GM12878 (cell line): ENCODE results near the gene APOLD1. TPM values are rescaled to one million over a fixed set of nuclear protein-coding genes. Genes with fewer than 3 reads are reported as not detected.

Experiments
- ATAC-seq: fragments of 200-7000 bp; cut with Tn5 transposase; 3 replicates; pipeline ENCODE4 v1.9.1; 2020; ENCODE audit warnings: mild to moderate bottlenecking, moderate library complexity
- BruUV-seq: library from RNA; stranded (reverse); fragments of 400-500 nt; replicated peaks from 2 replicates; lab custom pipeline; 2021; lab: Mats Ljungman, UMichigan
- CTCF ChIA-PET: fragments of 300-600 bp; sonication (Branson Sonifier 250); formaldehyde crosslinking; extraction: SDS; loops from one replicate; lab custom pipeline; 2021; ENCODE audit warnings: inconsistent platforms; lab: Yijun Ruan, JAX
- POLR2A ChIA-PET: fragments of 350-600 bp; formaldehyde crosslinking; extraction: SDS; loops from one replicate; lab custom pipeline; 2021; ENCODE audit warnings: inconsistent platforms; lab: Charles Lee
- RAD21 ChIA-PET: fragments of 300-600 bp; sonication (Branson Sonifier 250); formaldehyde crosslinking; loops from one replicate; lab custom pipeline; 2023; ENCODE audit warnings: antibody characterized with exemption; ENCODE audit not compliant: unreplicated experiment; lab: Charles Lee
- SMC1A ChIA-PET: fragments of 300-600 bp; sonication (Branson Sonifier 250); formaldehyde crosslinking; loops from one replicate; lab custom pipeline; 2023; ENCODE audit not compliant: unreplicated experiment, uncharacterized antibody; lab: Charles Lee
- DNase-seq: peaks from one replicate; pipeline ENCODE4 v3.0.0-alpha.2; 2011; ENCODE audit warnings: low read depth, low spot score
- FAIRE-seq: peaks from 3 replicates; lab custom pipeline; 2011; peaks lifted over from hg19 to GRCh38; lab: Jason Lieb, UNC
- H2AFZ ChIP-seq: 2 replicates; pipeline ENCODE4 v1.6.0; 2011; ENCODE audit warnings: low read depth, low read length, control low read depth; ENCODE audit not compliant: control insufficient read depth
- H3K27ac ChIP-seq: 2 replicates; pipeline ENCODE4 v1.5.1; 2011; ENCODE audit warnings: control low read depth; ENCODE audit not compliant: control insufficient read depth, insufficient read depth
- H3K27me3 ChIP-seq, 2 experiments: replicated peaks in 1 of 2; 2 replicates each; pipeline versions ENCODE4 v1.6.0 to v1.6.1; 2011; ENCODE audit warnings: low read length in 1 of 2; ENCODE audit not compliant: control insufficient read depth in 2 of 2, insufficient read depth in 2 of 2
- H3K36me3 ChIP-seq, 2 experiments: 2 replicates each; pipeline ENCODE4 v1.5.1; 2011; ENCODE audit warnings: low read length in 1 of 2; ENCODE audit not compliant: control insufficient read depth in 2 of 2, insufficient read depth in 2 of 2
- H3K4me1 ChIP-seq: 2 replicates; pipeline ENCODE4 v1.6.1; 2011; ENCODE audit warnings: mild to moderate bottlenecking, low read length, moderate library complexity, mixed read lengths; ENCODE audit not compliant: control insufficient read depth, insufficient read depth
- H3K4me2 ChIP-seq: 2 replicates; pipeline ENCODE4 v1.6.0; 2011; ENCODE audit warnings: control low read depth; ENCODE audit not compliant: control insufficient read depth, insufficient read depth
- H3K4me3 ChIP-seq: fragments of 200-600 bp; sonication (generic); 2 replicates; pipeline ENCODE4 v1.5.1; 2016
- H3K79me2 ChIP-seq: 2 replicates; pipeline ENCODE4 v1.6.0; 2011; ENCODE audit warnings: low read length; ENCODE audit not compliant: control insufficient read depth, insufficient read depth
- H3K9ac ChIP-seq: 2 replicates; pipeline ENCODE4 v1.8.0; 2011; ENCODE audit warnings: low read length, control low read depth, mixed read lengths; ENCODE audit not compliant: control insufficient read depth, insufficient read depth
- H3K9me3 ChIP-seq: replicated peaks from 3 replicates; pipeline ENCODE4 v1.5.1; 2011; ENCODE audit warnings: mild to moderate bottlenecking, low read length; ENCODE audit not compliant: control insufficient read depth, insufficient read depth
- H4K20me1 ChIP-seq: 2 replicates; pipeline ENCODE4 v1.6.0; 2011; ENCODE audit not compliant: control insufficient read depth, insufficient read depth
- CHD2 ChIP-seq: IDR thresholded peaks from 2 replicates; pipeline ENCODE4 v1.6.1; 2011; ENCODE audit warnings: low read depth, low read length, improper control_type of control experiment, borderline replicate concordance
- EED ChIP-seq: sonication (generic); IDR thresholded peaks from 2 replicates; pipeline ENCODE4 v1.6.1; 2016; ENCODE audit warnings: antibody characterized with exemption, low read depth
- FOXK2 ChIP-seq: fragments of 450-650 bp; IDR thresholded peaks from 2 replicates; pipeline ENCODE4 v1.6.1; 2017; ENCODE audit warnings: mild to moderate bottlenecking, moderate library complexity
- IRF4 ChIP-seq: IDR thresholded peaks from 2 replicates; pipeline ENCODE4 v1.6.1; 2011; ENCODE audit warnings: low read depth, low read length
- MEF2A ChIP-seq: IDR thresholded peaks from 2 replicates; pipeline ENCODE4 v1.6.1; 2011; ENCODE audit warnings: low read depth, mild to moderate bottlenecking, low read length, moderate library complexity; ENCODE audit not compliant: insufficient read depth
- MXI1 ChIP-seq: fragments of 150-350 bp; IDR thresholded peaks from 2 replicates; pipeline ENCODE4 v1.6.1; 2011; ENCODE audit warnings: low read depth, mild to moderate bottlenecking, inconsistent platforms, low read length, improper control_type of control experiment
- NFIC ChIP-seq: IDR thresholded peaks from 2 replicates; pipeline ENCODE4 v1.6.1; 2012; ENCODE audit warnings: low read depth, mild to moderate bottlenecking, inconsistent platforms, low read length, moderate library complexity
- PAX5 ChIP-seq: IDR thresholded peaks from 2 replicates; pipeline ENCODE4 v1.6.1; 2011; ENCODE audit warnings: low read depth, low read length, borderline replicate concordance
- PML ChIP-seq: IDR thresholded peaks from 2 replicates; pipeline ENCODE4 v1.6.1; 2012; ENCODE audit warnings: low read length, inconsistent platforms
- SUPT20H ChIP-seq: IDR thresholded peaks from 2 replicates; pipeline ENCODE4 v1.6.1; 2011; ENCODE audit warnings: low read depth, mild to moderate bottlenecking, low read length, moderate library complexity, borderline replicate concordance; ENCODE audit not compliant: control insufficient read depth
- TCF3 ChIP-seq: IDR thresholded peaks from 2 replicates; pipeline ENCODE4 v1.6.1; 2012; ENCODE audit warnings: low read depth, mild to moderate bottlenecking, low read length, borderline replicate concordance; ENCODE audit not compliant: insufficient read depth
- ZNF24 ChIP-seq: fragments of 450-650 bp; IDR thresholded peaks from 2 replicates; pipeline ENCODE4 v1.6.1; 2017; ENCODE audit warnings: antibody characterized with exemption, mild to moderate bottlenecking
- ZSCAN29 ChIP-seq: fragments of 450-650 bp; IDR thresholded peaks from 2 replicates; pipeline ENCODE4 v1.6.1; 2017; ENCODE audit warnings: mild to moderate bottlenecking, moderate library complexity
- WGBS: methylation state at CpG from one replicate; pipeline ENCODE4 v1.1.6; 2016; ENCODE audit warnings: low lambda C conversion rate; ENCODE audit not compliant: insufficient replicate concordance, insufficient coverage; ENCODE audit errors: missing lambda C conversion rate; 5-methylcytosine and 5-hydroxymethylcytosine counted together
- in situ Hi-C: fragments of 300-500 bp; cut with MboI; formaldehyde crosslinking; loops from 9 replicates; pipeline ENCODE4 v1.14.3; 2018; ENCODE audit warnings: mixed read lengths
- intact Hi-C: fragments of 100-400 bp; cut with micrococcal nuclease; formaldehyde crosslinking; loops from one replicate; pipeline ENCODE4 v1.14.2; 2022; ENCODE audit not compliant: unreplicated experiment
- polyA plus RNA-seq, 11 experiments: library from polyadenylated mRNA; depleted of rRNA in 4 of 11; unstranded in 6 of 11; stranded (reverse) in 5 of 11; fragments of >200 nt; fragmentation: Nextera tagmentation in 4 of 11; fragmentation: Illumina TruSeq in 1 of 11; extraction: Ambion mirVana in 4 of 11; extraction: Trizol in 1 of 11; gene quantifications; 1 replicate in 1 of 11; 2 replicates in 10 of 11; pipeline versions ENCODE4 v1.2.1 to v1.2.3, GENCODE V29; 2011 to 2016; ENCODE audit warnings: inconsistent platforms in 2 of 11, missing spikeins in 2 of 11, low read depth in 1 of 11
- total RNA-seq, 4 experiments: library from RNA; depleted of rRNA in 3 of 4; stranded (reverse); fragments of >200 nt in 3 of 4; fragmentation: Illumina TruSeq in 1 of 4; extraction: Trizol in 1 of 4; gene quantifications; 2 replicates each; pipeline versions ENCODE4 v1.2.1 to v1.2.3, GENCODE V29; 2013 to 2021
- TF ChIP-seq, protein P1 (sequence below): fragments of 450-650 bp; IDR thresholded peaks from 2 replicates; pipeline ENCODE4 v1.6.1; 2017; ENCODE audit warnings: mild to moderate bottlenecking, moderate library complexity
- TF ChIP-seq, protein P2 (sequence below): fragments of 450-650 bp; IDR thresholded peaks from 2 replicates; pipeline ENCODE4 v1.6.1; 2017; ENCODE audit warnings: low read depth, mild to moderate bottlenecking, moderate library complexity

Gene APOLD1
- total and polyA plus RNA-seq, 10 of the 15 experiments (the other 5 are each of a cell fraction or from before 2014, with no cell fraction given): 1.1 to 8.9 (median 4.2) TPM

DNA sequence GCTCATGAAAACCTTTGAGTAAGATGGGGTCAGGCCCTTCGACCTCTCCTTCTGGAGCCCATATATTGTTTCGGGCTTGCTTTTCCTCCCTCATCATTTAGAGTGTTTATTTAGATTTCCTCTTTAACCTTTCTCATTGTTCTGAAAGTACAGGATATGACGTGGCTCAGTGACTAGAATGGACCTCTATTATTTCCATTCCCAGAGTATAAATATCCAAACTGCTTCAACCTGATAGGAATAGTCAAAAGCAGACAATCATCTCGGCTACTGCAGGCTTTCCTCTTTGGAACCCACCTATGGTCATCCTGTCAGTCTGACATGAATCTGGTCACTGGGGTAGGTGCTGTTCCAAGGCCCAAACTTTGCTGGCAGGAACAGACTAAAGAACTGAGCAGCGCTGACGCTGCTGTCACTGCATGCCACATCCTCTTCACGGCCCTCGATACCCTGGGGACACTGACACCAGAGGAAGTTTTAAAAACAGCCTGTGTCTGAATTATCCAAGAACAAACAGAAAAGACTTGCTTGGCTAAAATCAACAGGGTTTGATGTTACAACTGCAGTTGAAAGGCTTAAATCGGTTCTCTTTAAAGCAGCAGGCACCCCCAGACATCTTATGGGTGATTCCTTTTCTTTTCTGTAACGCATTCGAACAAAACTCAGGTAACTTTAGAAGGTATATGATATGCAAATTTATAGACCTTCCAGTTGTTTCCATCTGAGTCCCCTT, 22.7 kb downstream of the APOLD1 start:
- DNase-seq (peak; percentile 80), ATAC-seq (peak; percentile 82), FAIRE-seq (peak; percentile 78)
- ChIA-PET RAD21 (interaction anchor here (0.9 to 1.8 kb wide), 5 partner anchors 10 to 20 kb away, joined by 3 to 10 read pairs (median 3); no protein-coding TSS in a partner anchor), POLR2A (interaction anchor here (0.7 to 1.5 kb wide), 4 partner anchors 9 to 85 kb away, joined by 3 to 4 read pairs (median 4); no protein-coding TSS in a partner anchor), CTCF (interaction anchor here (0.8 to 5.4 kb wide), 4 partner anchors 9 to 21 kb away, joined by 3 to 67 read pairs (median 8); no protein-coding TSS in a partner anchor), SMC1A (interaction anchor here (0.8 to 7.3 kb wide), 4 partner anchors 9 to 202 kb away, joined by 3 to 50 read pairs (median 6); no protein-coding TSS in a partner anchor)
- Histone ChIP-seq H4K20me1 (no peaks in the 10 kb centered on the region), H3K9me3 (no peaks in the 10 kb centered on the region), H3K4me1 (peaks cover 33% of the 10 kb centered on the region), H3K4me3 (peak overlapping the region; percentile 11; the same call in 1 of the 2 replicates), H3K4me2 (peak overlapping the region; percentile 82), H3K79me2 (peaks cover under 1% of the 10 kb centered on the region), H3K27me3 (no peaks in the 10 kb centered on the region), H3K36me3 (no peaks in the 10 kb centered on the region), H3K27ac (peak overlapping the region; percentile 96), H3K9ac (peak overlapping the region; percentile 65), H2AFZ (peak overlapping the region; percentile 94)
- BruUV-seq: TSS peak; percentile 91
- intact Hi-C loops: loop anchor here (1.0 kb wide), 1 partner anchor 20 kb away; no protein-coding TSS in a partner anchor
- in situ Hi-C loops: loop anchor here (25.0 kb wide), 1 partner anchor 1979 kb away; no protein-coding TSS in a partner anchor
- 2% methylated on average over 11 of the region's 11 CpGs for WGBS
- no peak for TF ChIP-seq CHD2
- TF ChIP-seq, protein P1, sequence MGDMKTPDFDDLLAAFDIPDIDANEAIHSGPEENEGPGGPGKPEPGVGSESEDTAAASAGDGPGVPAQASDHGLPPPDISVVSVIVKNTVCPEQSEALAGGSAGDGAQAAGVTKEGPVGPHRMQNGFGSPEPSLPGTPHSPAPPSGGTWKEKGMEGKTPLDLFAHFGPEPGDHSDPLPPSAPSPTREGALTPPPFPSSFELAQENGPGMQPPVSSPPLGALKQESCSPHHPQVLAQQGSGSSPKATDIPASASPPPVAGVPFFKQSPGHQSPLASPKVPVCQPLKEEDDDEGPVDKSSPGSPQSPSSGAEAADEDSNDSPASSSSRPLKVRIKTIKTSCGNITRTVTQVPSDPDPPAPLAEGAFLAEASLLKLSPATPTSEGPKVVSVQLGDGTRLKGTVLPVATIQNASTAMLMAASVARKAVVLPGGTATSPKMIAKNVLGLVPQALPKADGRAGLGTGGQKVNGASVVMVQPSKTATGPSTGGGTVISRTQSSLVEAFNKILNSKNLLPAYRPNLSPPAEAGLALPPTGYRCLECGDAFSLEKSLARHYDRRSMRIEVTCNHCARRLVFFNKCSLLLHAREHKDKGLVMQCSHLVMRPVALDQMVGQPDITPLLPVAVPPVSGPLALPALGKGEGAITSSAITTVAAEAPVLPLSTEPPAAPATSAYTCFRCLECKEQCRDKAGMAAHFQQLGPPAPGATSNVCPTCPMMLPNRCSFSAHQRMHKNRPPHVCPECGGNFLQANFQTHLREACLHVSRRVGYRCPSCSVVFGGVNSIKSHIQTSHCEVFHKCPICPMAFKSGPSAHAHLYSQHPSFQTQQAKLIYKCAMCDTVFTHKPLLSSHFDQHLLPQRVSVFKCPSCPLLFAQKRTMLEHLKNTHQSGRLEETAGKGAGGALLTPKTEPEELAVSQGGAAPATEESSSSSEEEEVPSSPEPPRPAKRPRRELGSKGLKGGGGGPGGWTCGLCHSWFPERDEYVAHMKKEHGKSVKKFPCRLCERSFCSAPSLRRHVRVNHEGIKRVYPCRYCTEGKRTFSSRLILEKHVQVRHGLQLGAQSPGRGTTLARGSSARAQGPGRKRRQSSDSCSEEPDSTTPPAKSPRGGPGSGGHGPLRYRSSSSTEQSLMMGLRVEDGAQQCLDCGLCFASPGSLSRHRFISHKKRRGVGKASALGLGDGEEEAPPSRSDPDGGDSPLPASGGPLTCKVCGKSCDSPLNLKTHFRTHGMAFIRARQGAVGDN: peak; percentile 99
- TF ChIP-seq PAX5: 0 out of 2 replicates have a peak, but pooled peaks have one; percentile 32
- TF ChIP-seq MXI1: no peak
- TF ChIP-seq PML: no peak; the same call in 1 of the 2 replicates
- no peak for TF ChIP-seq FOXK2
- no peak for TF ChIP-seq MEF2A
- TF ChIP-seq SUPT20H: no peak
- TF ChIP-seq NFIC: no peak; the same call in 1 of the 2 replicates
- no peak; the same call in 1 of the 2 replicates for TF ChIP-seq EED
- no peak for TF ChIP-seq TCF3
- TF ChIP-seq IRF4: no peak
- TF ChIP-seq ZNF24: no peak
- TF ChIP-seq, protein P2, sequence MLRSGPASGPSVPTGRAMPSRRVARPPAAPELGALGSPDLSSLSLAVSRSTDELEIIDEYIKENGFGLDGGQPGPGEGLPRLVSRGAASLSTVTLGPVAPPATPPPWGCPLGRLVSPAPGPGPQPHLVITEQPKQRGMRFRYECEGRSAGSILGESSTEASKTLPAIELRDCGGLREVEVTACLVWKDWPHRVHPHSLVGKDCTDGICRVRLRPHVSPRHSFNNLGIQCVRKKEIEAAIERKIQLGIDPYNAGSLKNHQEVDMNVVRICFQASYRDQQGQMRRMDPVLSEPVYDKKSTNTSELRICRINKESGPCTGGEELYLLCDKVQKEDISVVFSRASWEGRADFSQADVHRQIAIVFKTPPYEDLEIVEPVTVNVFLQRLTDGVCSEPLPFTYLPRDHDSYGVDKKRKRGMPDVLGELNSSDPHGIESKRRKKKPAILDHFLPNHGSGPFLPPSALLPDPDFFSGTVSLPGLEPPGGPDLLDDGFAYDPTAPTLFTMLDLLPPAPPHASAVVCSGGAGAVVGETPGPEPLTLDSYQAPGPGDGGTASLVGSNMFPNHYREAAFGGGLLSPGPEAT: no peak
- TF ChIP-seq ZSCAN29: no peak
